ENCODE results near the gene CPT1B.

DNA sequence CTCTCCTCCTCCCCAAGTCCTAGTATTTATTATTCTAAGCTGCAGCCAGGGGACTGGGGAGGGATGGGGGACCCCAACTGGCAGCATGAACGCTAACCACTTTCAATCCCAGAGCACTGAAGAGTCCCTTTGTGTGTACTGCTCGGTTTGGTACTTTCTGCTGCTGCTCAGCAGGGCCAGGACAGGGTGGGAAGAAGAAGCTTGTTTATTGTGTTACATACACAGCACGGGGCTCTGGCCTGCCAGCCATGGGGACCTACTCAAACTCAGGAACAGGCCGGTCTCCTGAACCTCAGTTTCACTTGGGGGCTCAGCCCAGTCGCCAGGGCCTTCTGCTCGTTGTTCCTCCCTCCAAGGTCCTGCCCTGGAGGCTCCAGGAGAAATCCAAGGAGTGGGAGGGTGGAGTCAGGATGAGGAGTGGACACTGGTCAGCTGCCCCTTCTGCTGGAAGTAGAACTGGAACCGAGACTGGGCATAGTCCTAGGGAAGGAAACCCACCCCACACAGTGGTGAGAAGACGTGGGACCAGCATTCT, 616 bp upstream of the CPT1B start:
- TF ChIP-seq, protein P1, sequence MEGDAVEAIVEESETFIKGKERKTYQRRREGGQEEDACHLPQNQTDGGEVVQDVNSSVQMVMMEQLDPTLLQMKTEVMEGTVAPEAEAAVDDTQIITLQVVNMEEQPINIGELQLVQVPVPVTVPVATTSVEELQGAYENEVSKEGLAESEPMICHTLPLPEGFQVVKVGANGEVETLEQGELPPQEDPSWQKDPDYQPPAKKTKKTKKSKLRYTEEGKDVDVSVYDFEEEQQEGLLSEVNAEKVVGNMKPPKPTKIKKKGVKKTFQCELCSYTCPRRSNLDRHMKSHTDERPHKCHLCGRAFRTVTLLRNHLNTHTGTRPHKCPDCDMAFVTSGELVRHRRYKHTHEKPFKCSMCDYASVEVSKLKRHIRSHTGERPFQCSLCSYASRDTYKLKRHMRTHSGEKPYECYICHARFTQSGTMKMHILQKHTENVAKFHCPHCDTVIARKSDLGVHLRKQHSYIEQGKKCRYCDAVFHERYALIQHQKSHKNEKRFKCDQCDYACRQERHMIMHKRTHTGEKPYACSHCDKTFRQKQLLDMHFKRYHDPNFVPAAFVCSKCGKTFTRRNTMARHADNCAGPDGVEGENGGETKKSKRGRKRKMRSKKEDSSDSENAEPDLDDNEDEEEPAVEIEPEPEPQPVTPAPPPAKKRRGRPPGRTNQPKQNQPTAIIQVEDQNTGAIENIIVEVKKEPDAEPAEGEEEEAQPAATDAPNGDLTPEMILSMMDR (IDR thresholded peaks at IDR 0.05): no peak
- no peak for TF ChIP-seq POLR2A (IDR thresholded peaks at IDR 0.05)

Measured in right lobe of liver (tissue), 4 donors.